H9 (cell line): ENCODE results near the gene EGLN3. TPM values are rescaled to one million over a fixed set of nuclear protein-coding genes. Genes with fewer than 3 reads are reported as not detected.

ENCODE experiments used
- DNase-seq: peaks from one replicate; pipeline ENCODE4 v3.0.0-alpha.2; 2017
- H2AFZ ChIP-seq: one replicate; pipeline ENCODE4 v1.6.1; 2013; ENCODE audit warnings: mild to moderate bottlenecking, low read length, control low read depth, moderate library complexity
- H2AK5ac ChIP-seq: 2 replicates; pipeline ENCODE4 v1.6.1; 2013; ENCODE audit warnings: low read length, control low read depth, mixed read lengths; ENCODE audit not compliant: insufficient read length
- H2BK120ac ChIP-seq: one replicate; pipeline ENCODE4 v1.6.1; 2013; ENCODE audit warnings: low read depth, mild to moderate bottlenecking, low read length, control low read depth, inconsistent platforms; ENCODE audit not compliant: poor library complexity, severe bottlenecking
- H2BK12ac ChIP-seq: 2 replicates; pipeline ENCODE4 v1.6.1; 2013; ENCODE audit warnings: low read length, control low read depth, mixed read lengths, low read depth; ENCODE audit not compliant: insufficient read length
- H2BK15ac ChIP-seq: 2 replicates; pipeline ENCODE4 v1.6.1; 2013; ENCODE audit warnings: low read depth, low read length, control low read depth
- H2BK20ac ChIP-seq: one replicate; pipeline ENCODE4 v1.6.1; 2013; ENCODE audit warnings: low read depth, mild to moderate bottlenecking, low read length, control low read depth, inconsistent platforms; ENCODE audit not compliant: poor library complexity, severe bottlenecking
- H2BK5ac ChIP-seq: 2 replicates; pipeline ENCODE4 v1.6.1; 2013; ENCODE audit warnings: low read length, control low read depth, mixed read lengths; ENCODE audit not compliant: insufficient read length
- H3K14ac ChIP-seq: 2 replicates; pipeline ENCODE4 v1.6.1; 2013; ENCODE audit warnings: low read length, control low read depth; ENCODE audit not compliant: insufficient read depth
- H3K18ac ChIP-seq: 2 replicates; pipeline ENCODE4 v1.6.1; 2013; ENCODE audit warnings: low read depth, mild to moderate bottlenecking, mixed read lengths, low read length, control low read depth; ENCODE audit not compliant: insufficient read length
- H3K23ac ChIP-seq: 2 replicates; pipeline ENCODE4 v1.6.1; 2013; ENCODE audit warnings: low read length, control low read depth, mixed read lengths, low read depth; ENCODE audit not compliant: insufficient read length
- H3K23me2 ChIP-seq: 2 replicates; pipeline ENCODE4 v1.6.1; 2013; ENCODE audit warnings: low read depth, mild to moderate bottlenecking, mixed read lengths, low read length, control low read depth; ENCODE audit not compliant: insufficient read length, poor library complexity, severe bottlenecking
- H3K27ac ChIP-seq: 2 replicates; pipeline ENCODE4 v1.5.1; 2013; ENCODE audit warnings: low read length, control low read depth, mixed read lengths, low read depth; ENCODE audit not compliant: insufficient read length
- H3K27me3 ChIP-seq: 2 replicates; pipeline ENCODE4 v1.6.1; 2013; ENCODE audit warnings: low read length, control low read depth, inconsistent platforms; ENCODE audit not compliant: insufficient read depth
- H3K4ac ChIP-seq: 2 replicates; pipeline ENCODE4 v1.6.1; 2013; ENCODE audit warnings: low read depth, mild to moderate bottlenecking, control low read depth, inconsistent platforms, low read length, moderate library complexity
- H3K4me1 ChIP-seq: 2 replicates; pipeline ENCODE4 v1.6.1; 2013; ENCODE audit warnings: low read length, control low read depth, inconsistent platforms; ENCODE audit not compliant: insufficient read depth
- H3K4me2 ChIP-seq: 2 replicates; pipeline ENCODE4 v1.6.1; 2013; ENCODE audit warnings: low read length, control low read depth, mixed read lengths; ENCODE audit not compliant: insufficient read length, insufficient read depth
- H3K56ac ChIP-seq: 2 replicates; pipeline ENCODE4 v1.6.1; 2013; ENCODE audit warnings: low read depth, mild to moderate bottlenecking, mixed read lengths, low read length, control low read depth; ENCODE audit not compliant: insufficient read length
- H3K79me1 ChIP-seq: 2 replicates; pipeline ENCODE4 v1.6.1; 2013; ENCODE audit warnings: low read depth, mild to moderate bottlenecking, moderate library complexity, low read length, control low read depth, inconsistent platforms; ENCODE audit not compliant: insufficient read depth, poor library complexity, severe bottlenecking
- H3K79me2 ChIP-seq: 2 replicates; pipeline ENCODE4 v1.6.1; 2013; ENCODE audit warnings: low read length, control low read depth, inconsistent platforms; ENCODE audit not compliant: insufficient read depth
- H3K9ac ChIP-seq: 2 replicates; pipeline ENCODE4 v1.6.1; 2013; ENCODE audit warnings: low read length, control low read depth, mixed read lengths; ENCODE audit not compliant: insufficient read length; ENCODE audit errors: extremely low read depth
- H3K9me3 ChIP-seq: one replicate; pipeline ENCODE4 v1.6.1; 2013; ENCODE audit warnings: low read depth, low read length, inconsistent platforms; ENCODE audit not compliant: control insufficient read depth
- H3T11ph ChIP-seq: one replicate; pipeline ENCODE4 v1.6.1; 2013; ENCODE audit warnings: mild to moderate bottlenecking, low read length, control low read depth, inconsistent platforms
- H4K20me1 ChIP-seq: one replicate; pipeline ENCODE4 v1.6.1; 2013; ENCODE audit not compliant: control insufficient read depth, insufficient read length, insufficient read depth
- H4K5ac ChIP-seq: 2 replicates; pipeline ENCODE4 v1.6.1; 2013; ENCODE audit warnings: low read depth, mild to moderate bottlenecking, mixed read lengths, low read length, control low read depth; ENCODE audit not compliant: insufficient read length
- H4K8ac ChIP-seq: replicated peaks from 2 replicates; pipeline ENCODE4 v1.6.1; 2013; ENCODE audit warnings: low read length, control low read depth, mixed read lengths, low read depth; ENCODE audit not compliant: insufficient read length
- H4K91ac ChIP-seq: 2 replicates; pipeline ENCODE4 v1.6.1; 2013; ENCODE audit warnings: low read depth, mild to moderate bottlenecking, moderate library complexity, mixed read lengths, low read length, control low read depth; ENCODE audit not compliant: insufficient read length
- H3K27ac Mint-ChIP-seq, 3 experiments: 2 replicates in 2 of 3; 3 replicates in 1 of 3; pipeline ENCODE4 v1.8.0; 2020 to 2021; ENCODE audit warnings: mixed read lengths in 3 of 3, mild to moderate bottlenecking in 1 of 3, moderate library complexity in 1 of 3
- H3K27me3 Mint-ChIP-seq: 2 replicates; pipeline ENCODE4 v1.8.0; 2021; ENCODE audit warnings: low read depth, mild to moderate bottlenecking, moderate library complexity, mixed read lengths
- H3K36me3 Mint-ChIP-seq, 3 experiments: 2 replicates in 2 of 3; 3 replicates in 1 of 3; pipeline ENCODE4 v1.8.0; 2020 to 2021; ENCODE audit warnings: low read depth in 3 of 3, mixed read lengths in 3 of 3; ENCODE audit not compliant: insufficient read depth in 1 of 3
- H3K4me1 Mint-ChIP-seq, 2 experiments: 2 replicates each; pipeline ENCODE4 v1.8.0; 2020; ENCODE audit warnings: mixed read lengths in 2 of 2
- H3K4me3 Mint-ChIP-seq, 2 experiments: 2 replicates in 1 of 2; 3 replicates in 1 of 2; pipeline ENCODE4 v1.8.0; 2020 to 2021; ENCODE audit warnings: mild to moderate bottlenecking in 2 of 2, mixed read lengths in 2 of 2, moderate library complexity in 1 of 2
- H3K9me3 Mint-ChIP-seq, 2 experiments: 2 replicates in 1 of 2; 3 replicates in 1 of 2; pipeline ENCODE4 v1.8.0; 2020; ENCODE audit warnings: mild to moderate bottlenecking in 2 of 2, mixed read lengths in 2 of 2, moderate library complexity in 1 of 2
- WGBS: extraction: QIAGEN DNeasy Blood & Tissue Kit; methylation state at CpG from one replicate; pipeline ENCODE4 v1.1.7; 2013; ENCODE audit warnings: missing lambda C conversion rate, low lambda C conversion rate, mixed read lengths; ENCODE audit not compliant: insufficient read length; ENCODE audit errors: extremely low coverage; 5-methylcytosine and 5-hydroxymethylcytosine counted together
- total RNA-seq: library from RNA; stranded (reverse); gene quantifications from 2 replicates; pipeline ENCODE4 v1.2.1, GENCODE V29; 2021
- TF ChIP-seq, protein P1 (sequence below): fragments of 200-600 bp; sonication (generic); conservative IDR thresholded peaks from 3 replicates; pipeline ENCODE4 v1.8.0; 2021; ENCODE audit warnings: antibody characterized with exemption, mild to moderate bottlenecking

Gene EGLN3
- total RNA-seq, 1 experiment from 2014 or later = 19.8 TPM

- Histone ChIP-seq H3K18ac (no peak overlapping the region), H4K5ac (no peak overlapping the region), H4K20me1 (no peaks in the 10 kb centered on the region), H2AFZ (peak overlapping the region; percentile 12), H4K91ac (no peak overlapping the region), H3K9ac (no peak overlapping the region), H2BK20ac (no peak overlapping the region), H3K27ac (no peak overlapping the region), H2BK120ac (no peak overlapping the region), H2AK5ac (no peak overlapping the region), H3K23me2 (no peaks in the 10 kb centered on the region), H3K23ac (no peak overlapping the region), H4K8ac (no peak overlapping the region), H2BK5ac (no peak overlapping the region), H3K27me3 (no peaks in the 10 kb centered on the region), H3K4ac (no peak overlapping the region), H2BK15ac (no peak overlapping the region), H2BK12ac (no peak overlapping the region), H3K14ac (no peak overlapping the region), H3K9me3 (no peaks in the 10 kb centered on the region), H3K79me2 (no peaks in the 10 kb centered on the region), H3K56ac (no peak overlapping the region), H3K79me1 (no peaks in the 10 kb centered on the region), H3K4me1 (peaks cover 6% of the 10 kb centered on the region; the same call in 1 of the 2 replicates), H3K4me2 (no peak overlapping the region), H3T11ph (no peak overlapping the region)
- Mint-ChIP-seq H3K9me3 (peaks cover 8 to 10% of the 10 kb centered on the region in 2 experiments), H3K36me3 (peaks cover under 1 to 9% (median 1%) of the 10 kb centered on the region in 3 experiments; a peak in 2 of 7 replicates), H3K4me3 (no peak overlapping the region), H3K4me1 (peaks cover 34 to 40% of the 10 kb centered on the region in 2 experiments), H3K27me3 (no peaks in the 10 kb centered on the region), H3K27ac (peak overlapping the region in 1 of 3 experiments; percentile 72; a peak in 1 of 7 replicates)
- no CpG with 5 or more reads among the region's 6 CpGs for WGBS
- DNase-seq = no peak
- TF ChIP-seq, protein P1, sequence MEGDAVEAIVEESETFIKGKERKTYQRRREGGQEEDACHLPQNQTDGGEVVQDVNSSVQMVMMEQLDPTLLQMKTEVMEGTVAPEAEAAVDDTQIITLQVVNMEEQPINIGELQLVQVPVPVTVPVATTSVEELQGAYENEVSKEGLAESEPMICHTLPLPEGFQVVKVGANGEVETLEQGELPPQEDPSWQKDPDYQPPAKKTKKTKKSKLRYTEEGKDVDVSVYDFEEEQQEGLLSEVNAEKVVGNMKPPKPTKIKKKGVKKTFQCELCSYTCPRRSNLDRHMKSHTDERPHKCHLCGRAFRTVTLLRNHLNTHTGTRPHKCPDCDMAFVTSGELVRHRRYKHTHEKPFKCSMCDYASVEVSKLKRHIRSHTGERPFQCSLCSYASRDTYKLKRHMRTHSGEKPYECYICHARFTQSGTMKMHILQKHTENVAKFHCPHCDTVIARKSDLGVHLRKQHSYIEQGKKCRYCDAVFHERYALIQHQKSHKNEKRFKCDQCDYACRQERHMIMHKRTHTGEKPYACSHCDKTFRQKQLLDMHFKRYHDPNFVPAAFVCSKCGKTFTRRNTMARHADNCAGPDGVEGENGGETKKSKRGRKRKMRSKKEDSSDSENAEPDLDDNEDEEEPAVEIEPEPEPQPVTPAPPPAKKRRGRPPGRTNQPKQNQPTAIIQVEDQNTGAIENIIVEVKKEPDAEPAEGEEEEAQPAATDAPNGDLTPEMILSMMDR = no peak
Measured at GRCh38 chr14:33964599-33965317, 13.9 kb upstream of the EGLN3 start.
